B cell (primary cell): Measurements from ENCODE around the gene GBP4. TPM values are rescaled to one million over a fixed set of nuclear protein-coding genes. Genes with fewer than 3 reads are reported as not detected.

ENCODE experiments used
- ATAC-seq: fragments of 200-7000 bp; cut with Tn5 transposase; one replicate; pipeline ENCODE4 v1.10.0; 2021; ENCODE audit warnings: low read depth, mild to moderate bottlenecking, moderate number of reproducible peaks, moderate library complexity
- CTCF ChIA-PET: fragments of 350-600 bp; sonication (Branson Sonifier 250); formaldehyde crosslinking; loops from one replicate; lab custom pipeline; 2021; ENCODE audit warnings: antibody characterized with exemption, inconsistent platforms; lab: Charles Lee
- POLR2A ChIA-PET: fragments of 350-600 bp; sonication (Branson Sonifier 250); formaldehyde crosslinking; loops from one replicate; lab custom pipeline; 2021; ENCODE audit warnings: antibody characterized with exemption; lab: Charles Lee
- DNase-seq: peaks from one replicate; pipeline ENCODE4 v3.0.0; 2013
- H2AFZ ChIP-seq: 2 replicates; pipeline ENCODE4 v1.6.1; 2012; ENCODE audit warnings: mild to moderate bottlenecking, low read depth, low read length; ENCODE audit not compliant: insufficient read depth, poor library complexity, severe bottlenecking
- H3K27ac ChIP-seq, 2 donors: 1 replicate in 1 of 2; 2 replicates in 1 of 2; pipeline ENCODE4 v1.5.1; 2012 to 2013; ENCODE audit warnings: low read length in 2 of 2, mild to moderate bottlenecking in 2 of 2, moderate library complexity in 1 of 2
- H3K27me3 ChIP-seq, 4 experiments: fragments of 200-600 bp in 1 of 4; sonication (generic) in 1 of 4; replicated peaks in 1 of 4; 1 replicate in 2 of 4; 2 replicates in 2 of 4; pipeline versions ENCODE4 v1.6.1 to v1.7.0; 2013 to 2016; ENCODE audit warnings: low read length in 3 of 4, mild to moderate bottlenecking in 2 of 4, mixed read lengths in 1 of 4, moderate library complexity in 1 of 4; ENCODE audit not compliant: insufficient read depth in 4 of 4, control insufficient read depth in 3 of 4; ENCODE audit errors: control extremely low read depth in 1 of 4
- H3K36me3 ChIP-seq, 2 experiments: replicated peaks in 1 of 2; 1 replicate in 1 of 2; 2 replicates in 1 of 2; pipeline versions ENCODE4 v1.6.1 to v1.7.1; 2013; ENCODE audit warnings: low read length in 1 of 2; ENCODE audit not compliant: insufficient read depth in 2 of 2, control insufficient read depth in 1 of 2; ENCODE audit errors: control extremely low read depth in 1 of 2, extremely low read depth in 1 of 2
- H3K4me1 ChIP-seq, 2 donors: fragments of 200-600 bp in 1 of 2; sonication (generic) in 1 of 2; 1 replicate in 1 of 2; 2 replicates in 1 of 2; pipeline versions ENCODE4 v1.5.1 to v1.6.1; 2013 to 2017; ENCODE audit warnings: low read length in 2 of 2; ENCODE audit not compliant: control insufficient read depth in 2 of 2, insufficient read depth in 2 of 2
- H3K4me2 ChIP-seq: replicated peaks from 2 replicates; pipeline ENCODE3; 2012; ENCODE audit warnings: mild to moderate bottlenecking, low read depth, low read length; ENCODE audit not compliant: poor library complexity, severe bottlenecking
- H3K4me3 ChIP-seq, 5 experiments: fragments of 200-600 bp in 1 of 5; sonication (generic) in 1 of 5; 1 replicate in 3 of 5; 2 replicates in 2 of 5; pipeline versions ENCODE4 v1.5.1 to v1.7.0; 2011 to 2016; ENCODE audit warnings: low read length in 4 of 5, mild to moderate bottlenecking in 4 of 5, low read depth in 2 of 5, control low read depth in 1 of 5, moderate library complexity in 1 of 5; ENCODE audit not compliant: insufficient read depth in 1 of 5; ENCODE audit errors: control extremely low read depth in 1 of 5, extremely low read depth in 1 of 5
- H3K79me2 ChIP-seq: fragments of 200-600 bp; sonication (generic); one replicate; pipeline ENCODE4 v1.6.0; 2016; ENCODE audit warnings: low read length; ENCODE audit not compliant: control insufficient read depth, insufficient read depth
- H3K9ac ChIP-seq: fragments of 200-600 bp; sonication (generic); 2 replicates; pipeline ENCODE4 v1.6.1; 2017; ENCODE audit warnings: mild to moderate bottlenecking, low read length, moderate library complexity
- H3K9me3 ChIP-seq, 3 donors: one replicate each; pipeline versions ENCODE4 v1.6.1 to v1.7.1; 2013; ENCODE audit warnings: low read length in 2 of 3; ENCODE audit not compliant: control insufficient read depth in 2 of 3, insufficient read depth in 1 of 3; ENCODE audit errors: control extremely low read depth in 1 of 3
- H4K20me1 ChIP-seq: 2 replicates; pipeline ENCODE4 v1.6.0; 2012; ENCODE audit warnings: mild to moderate bottlenecking, low read length; ENCODE audit not compliant: insufficient read depth, control insufficient read depth, poor library complexity, severe bottlenecking
- H3K27ac Mint-ChIP-seq: one replicate; pipeline ENCODE4 v1.8.0; 2021; ENCODE audit warnings: mixed read lengths
- H3K27me3 Mint-ChIP-seq: one replicate; pipeline ENCODE4 v1.8.0; 2021; ENCODE audit warnings: mixed read lengths
- H3K4me1 Mint-ChIP-seq: one replicate; pipeline ENCODE4 v1.8.0; 2021; ENCODE audit warnings: mixed read lengths
- H3K4me3 Mint-ChIP-seq: one replicate; pipeline ENCODE4 v1.8.0; 2021; ENCODE audit warnings: mixed read lengths
- H3K9me3 Mint-ChIP-seq: one replicate; pipeline ENCODE4 v1.8.0; 2022; ENCODE audit warnings: mixed read lengths; ENCODE audit not compliant: insufficient read depth
- CTCF ChIP-seq: fragments of 200-600 bp; IDR thresholded peaks from one replicate; pipeline ENCODE4 v1.8.0; 2022; ENCODE audit warnings: antibody characterized with exemption, mild to moderate bottlenecking
- EZH2 ChIP-seq: IDR thresholded peaks from 2 replicates; pipeline ENCODE4 v1.6.1; 2012; ENCODE audit warnings: borderline replicate concordance, low read depth, mild to moderate bottlenecking, moderate library complexity, low read length; ENCODE audit not compliant: insufficient read depth, poor library complexity, severe bottlenecking
- WGBS: methylation state at CpG from one replicate; pipeline ENCODE4 v1.1.5; 2013; ENCODE audit warnings: missing lambda C conversion rate; ENCODE audit not compliant: insufficient coverage; 5-methylcytosine and 5-hydroxymethylcytosine counted together
- intact Hi-C: fragments of 100-400 bp; cut with micrococcal nuclease; formaldehyde crosslinking; loops from one replicate; pipeline ENCODE4 v1.10.0; 2022
- polyA plus RNA-seq: library from polyadenylated mRNA; depleted of rRNA; stranded (reverse); fragments of >200 nt; gene quantifications from 2 replicates; pipeline ENCODE4 v1.2.3, GENCODE V29; 2012
- total RNA-seq, 2 donors: library from RNA; stranded (reverse); fragments of 120-200 nt in 1 of 2; gene quantifications; 1 replicate in 1 of 2; 2 replicates in 1 of 2; pipeline versions ENCODE4 v1.2.3 to v1.2.4, GENCODE V29; 2013 to 2022

The GBP4 gene
- total and polyA plus RNA-seq, 2 donors (not counting 1 experiment from before 2014, with no cell fraction given) = 12.4 to 43.9 TPM

- Histone ChIP-seq H3K27ac (no peak overlapping the region), H3K36me3 (peaks cover 0 to under 1% of the 10 kb centered on the region in 2 experiments), H3K9me3 (no peaks in the 10 kb centered on the region), H3K27me3 (no peaks in the 10 kb centered on the region), H3K4me2 (no peak overlapping the region), H4K20me1 (no peaks in the 10 kb centered on the region), H3K4me1 (no peaks in the 10 kb centered on the region), H3K79me2 (no peaks in the 10 kb centered on the region), H3K9ac (no peak overlapping the region), H2AFZ (no peak overlapping the region), H3K4me3 (no peak overlapping the region)
- Mint-ChIP-seq H3K9me3 (no peaks in the 10 kb centered on the region), H3K27me3 (no peaks in the 10 kb centered on the region), H3K27ac (no peak overlapping the region), H3K4me1 (no peaks in the 10 kb centered on the region), H3K4me3 (no peak overlapping the region)
- TF ChIP-seq CTCF = no peak
- no peak for TF ChIP-seq EZH2
- CTCF ChIA-PET = no interaction called here
- no CpG with 5 or more reads among the region's 2 CpGs for WGBS
- ATAC-seq = no peak
- DNase-seq = no peak
- intact Hi-C loops = no loop called here
- POLR2A ChIA-PET = no interaction called here
Measured at GRCh38 chr1:89176971-89177370, 21.8 kb downstream of the GBP4 start.

DNA sequence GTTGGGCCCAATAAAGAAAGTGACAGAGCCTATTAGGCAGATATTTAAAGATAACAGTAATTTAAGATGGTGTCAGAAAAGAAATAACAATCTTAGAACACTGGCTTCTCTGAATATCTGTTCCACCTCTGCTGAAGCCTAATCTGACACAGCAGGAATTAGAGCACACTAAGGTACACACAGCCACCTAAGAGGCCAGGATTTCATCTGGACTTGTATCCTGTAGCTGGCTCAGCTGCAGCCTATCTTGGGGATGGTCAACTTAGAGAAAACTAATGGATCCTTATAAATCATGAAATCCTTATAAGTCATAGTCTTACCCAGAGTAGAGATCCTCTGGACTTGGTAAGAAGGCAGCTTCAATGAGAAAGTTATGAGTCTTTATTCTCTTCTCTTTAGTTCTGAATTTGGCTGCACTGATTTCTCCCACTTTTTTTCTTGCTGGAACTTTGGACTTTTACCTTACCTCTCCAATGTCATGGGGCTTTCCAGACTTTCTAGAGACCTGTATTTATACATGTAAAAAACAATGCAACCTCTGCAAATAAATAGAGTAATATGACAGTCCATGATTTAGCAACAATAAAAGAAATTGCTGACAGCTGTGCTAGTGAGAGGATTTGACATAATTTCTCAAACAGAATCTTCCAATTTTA, 23.0 kb downstream of the GBP4 start, which contains the start of gene GBP7:
GBP7 (minus strand) TSS at position 403 of the 656 bp plus-strand sequence. CDS start 4,068 bp downstream, outside the sequence.
- Histone ChIP-seq H3K79me2 (no peaks in the 10 kb centered on the region), H3K36me3 (no peaks in the 10 kb centered on the region), H2AFZ (no peak within 1 kb of the TSS), H3K4me2 (no peak within 1 kb of the TSS), H3K4me3 (no peak within 1 kb of the TSS), H3K9ac (no peak within 1 kb of the TSS), H3K9me3 (no peaks in the 10 kb centered on the region), H4K20me1 (no peaks in the 10 kb centered on the region), H3K27me3 (no peaks in the 10 kb centered on the region), H3K4me1 (no peaks in the 10 kb centered on the region), H3K27ac (no peak within 1 kb of the TSS)
- TF ChIP-seq EZH2 (no peak), CTCF (no peak)
- Mint-ChIP-seq H3K9me3 (no peaks in the 10 kb centered on the region), H3K4me3 (no peak within 1 kb of the TSS), H3K4me1 (peaks cover 6% of the 10 kb centered on the region), H3K27me3 (no peaks in the 10 kb centered on the region), H3K27ac (no peak within 1 kb of the TSS)
- ChIA-PET POLR2A (no interaction called here), CTCF (interaction anchor here (0.5 kb wide), 1 partner anchor 145 kb away, joined by 3 read pairs; no protein-coding TSS in a partner anchor)
- ATAC-seq (no peak), DNase-seq (no peak)
- intact Hi-C loops = no loop called here
